Measurements from ENCODE around the gene HEBP2.

Gene HEBP2

DNA sequence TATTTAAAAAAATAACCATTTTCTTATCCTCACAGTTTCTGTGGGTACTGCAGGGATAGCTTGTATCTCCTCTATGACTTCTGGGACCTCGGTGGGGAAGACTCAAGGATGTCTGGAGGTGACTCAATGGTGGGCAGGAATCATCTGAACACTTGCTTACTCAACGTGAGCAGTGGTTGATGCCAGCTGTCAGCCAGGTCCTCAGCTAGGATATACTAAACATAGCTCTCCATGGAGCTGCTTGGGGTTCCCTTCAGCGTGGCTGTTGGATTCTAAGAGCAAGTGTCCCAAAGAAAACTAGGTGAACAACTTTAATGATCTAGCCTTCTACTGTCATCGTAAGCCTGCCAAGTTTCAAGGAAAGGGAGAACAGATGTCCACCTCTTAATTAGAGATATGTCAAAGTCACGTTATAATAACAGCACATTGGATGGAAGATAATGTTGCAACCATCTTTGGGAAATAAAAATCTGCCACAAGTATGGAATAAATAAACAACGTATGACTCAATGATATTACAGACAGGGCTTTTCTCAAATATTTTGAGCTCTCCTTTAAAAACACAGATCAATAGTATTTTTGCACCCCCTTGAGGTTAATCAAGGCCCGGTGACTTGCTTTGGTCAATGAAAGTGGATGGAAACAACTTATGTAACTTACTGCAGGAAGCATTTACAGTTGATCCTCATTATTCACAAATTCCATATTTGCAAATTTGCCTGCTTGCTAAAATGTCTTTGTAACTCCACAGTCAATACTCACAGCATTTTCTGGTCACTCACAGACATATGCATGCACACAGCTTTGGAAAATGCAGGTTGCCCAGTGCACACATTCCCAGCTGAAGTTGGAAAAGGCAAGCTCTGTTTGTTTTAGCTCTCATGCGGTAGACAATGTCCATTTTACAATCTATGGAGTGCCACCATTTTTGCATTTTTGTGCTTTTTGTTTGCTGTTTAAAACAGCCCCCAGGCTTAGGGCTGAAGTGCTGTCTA, 6.6 kb upstream of the HEBP2 start:
- FAIRE-seq, result no peak

DNA sequence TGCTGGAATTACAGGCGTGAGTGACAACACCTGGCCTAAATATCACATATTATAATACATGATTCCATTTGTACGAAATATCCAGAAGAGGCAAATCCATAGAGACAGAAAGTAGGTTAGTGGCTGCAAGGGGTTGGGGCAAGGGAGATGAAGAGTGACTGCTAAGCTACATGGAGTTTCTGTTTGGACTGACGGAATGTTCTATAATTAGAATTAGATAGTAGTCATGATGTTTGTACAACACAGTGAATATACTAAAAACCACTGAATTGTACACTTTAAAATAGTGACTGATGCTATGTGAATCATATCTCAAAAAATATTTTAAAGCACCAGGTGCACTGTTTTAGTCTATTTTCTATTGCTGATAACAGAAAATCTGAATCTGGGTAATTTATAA, 3.7 kb upstream of the HEBP2 start:
- FAIRE-seq, result no peak

DNA sequence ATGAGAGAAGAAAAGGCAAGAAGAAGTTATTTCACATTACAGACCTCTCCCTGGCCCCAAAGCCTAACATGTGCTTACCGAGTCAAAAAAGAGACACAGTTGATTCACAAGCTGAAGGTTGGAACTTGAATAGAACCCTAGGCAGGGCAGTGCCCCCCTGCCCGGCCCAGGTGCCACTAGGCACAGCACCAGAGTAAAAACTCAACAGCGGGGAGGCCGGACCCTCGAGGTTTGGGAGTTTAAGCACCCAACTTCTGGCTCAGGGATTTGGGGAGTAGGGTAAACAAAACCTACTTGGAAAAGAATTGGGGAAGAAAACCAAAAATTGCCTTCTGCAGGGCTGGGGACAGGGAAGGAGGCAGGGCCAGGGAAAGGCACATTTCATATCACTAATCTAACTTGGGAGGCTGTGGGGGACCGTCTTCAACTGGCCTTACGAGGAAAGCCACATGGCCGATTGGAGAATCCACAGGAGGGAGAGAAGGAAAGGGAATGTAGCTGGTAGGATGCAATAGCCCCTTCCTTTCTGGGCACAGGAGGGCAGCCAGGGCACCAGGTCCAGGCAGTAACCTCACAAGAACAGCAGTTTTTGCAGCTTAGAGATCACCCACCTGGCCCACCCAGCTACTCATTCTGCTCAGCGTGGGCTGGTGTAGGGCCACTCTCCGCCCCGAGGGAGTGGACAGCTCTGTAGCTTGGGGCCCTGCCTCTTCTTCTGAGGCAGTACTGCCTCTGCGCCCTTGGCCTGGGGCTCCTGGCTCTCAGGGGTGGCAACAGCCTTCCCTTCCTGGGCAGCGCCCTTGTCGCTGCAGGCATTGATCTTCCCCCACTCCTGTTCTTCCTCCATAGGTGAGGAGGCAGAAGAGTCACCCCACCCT, 1.8 kb upstream of the HEBP2 start:
- no peak for FAIRE-seq

DNA sequence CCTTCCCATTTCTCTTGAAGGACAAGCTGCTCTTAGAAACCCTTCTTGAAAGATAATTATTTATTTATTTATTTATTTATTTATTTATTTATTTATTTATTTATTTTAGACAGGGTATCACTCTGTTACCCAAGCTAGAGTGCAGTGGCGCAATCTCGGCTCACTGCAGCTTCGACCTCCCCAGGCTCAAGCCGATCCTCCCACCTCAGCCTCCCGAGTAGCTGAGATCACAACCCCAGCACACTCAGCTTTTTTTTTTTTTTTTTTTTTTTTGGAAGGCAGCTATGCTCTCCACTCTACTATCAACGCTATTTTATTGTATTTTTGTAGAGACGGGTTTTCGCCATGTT, 1.2 kb upstream of the HEBP2 start:
- FAIRE-seq, result no peak

DNA sequence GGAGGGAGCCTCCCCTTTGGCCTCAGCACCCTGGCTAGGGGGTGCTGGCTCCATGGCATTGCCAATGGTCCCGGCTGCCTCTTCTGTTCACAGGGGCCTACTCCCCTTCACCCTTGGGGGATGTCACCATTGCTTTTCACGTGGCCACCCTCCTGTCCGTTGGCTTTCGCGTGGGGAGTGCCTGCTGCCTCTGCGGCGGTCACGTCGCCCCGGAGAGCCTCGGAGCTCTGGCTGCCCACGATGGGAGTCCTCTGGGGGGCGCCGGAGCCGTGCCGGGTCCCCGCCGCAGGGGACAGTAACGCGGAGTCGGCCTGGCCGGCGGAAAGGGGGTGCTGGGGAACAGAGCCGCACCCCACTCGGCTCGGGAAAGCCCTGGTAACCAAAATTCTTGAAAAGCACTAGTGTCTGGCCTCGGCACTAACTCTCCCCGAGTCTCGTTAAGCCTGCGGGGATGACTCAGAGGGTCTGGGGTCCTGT, 661 bp upstream of the HEBP2 start:
- no peak for FAIRE-seq

DNA sequence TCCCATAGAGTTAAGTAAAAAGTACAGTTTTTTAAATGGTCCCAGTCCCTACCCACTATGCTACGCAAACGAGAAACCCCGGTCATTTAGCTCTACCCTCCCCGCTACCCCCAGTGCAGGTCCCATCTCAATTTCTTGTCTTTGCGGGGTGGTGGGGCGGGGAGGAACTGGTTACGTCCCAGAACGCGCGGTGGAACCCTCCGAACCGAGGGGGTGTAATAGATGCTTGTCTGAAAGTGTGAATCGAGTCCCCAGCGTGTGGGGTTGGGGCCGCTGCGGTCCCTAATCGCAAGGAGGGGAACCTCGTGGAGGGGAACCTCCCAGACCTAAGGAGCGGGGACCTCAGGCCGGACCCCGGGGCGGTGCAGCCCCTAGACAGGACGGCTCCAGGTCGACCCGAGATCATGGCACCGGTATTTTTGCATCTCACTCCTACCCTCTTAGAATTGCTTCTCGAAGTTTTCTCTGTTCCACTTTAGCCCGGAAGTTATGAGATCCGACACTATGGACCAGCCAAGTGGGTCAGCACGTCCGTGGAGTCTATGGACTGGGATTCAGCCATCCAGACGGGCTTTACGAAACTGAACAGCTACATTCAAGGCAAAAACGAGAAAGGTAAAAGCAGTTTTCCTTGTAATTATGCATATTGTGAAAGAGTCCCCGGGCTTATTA, 779 bp downstream of the HEBP2 start:
- FAIRE-seq, result no peak

DNA sequence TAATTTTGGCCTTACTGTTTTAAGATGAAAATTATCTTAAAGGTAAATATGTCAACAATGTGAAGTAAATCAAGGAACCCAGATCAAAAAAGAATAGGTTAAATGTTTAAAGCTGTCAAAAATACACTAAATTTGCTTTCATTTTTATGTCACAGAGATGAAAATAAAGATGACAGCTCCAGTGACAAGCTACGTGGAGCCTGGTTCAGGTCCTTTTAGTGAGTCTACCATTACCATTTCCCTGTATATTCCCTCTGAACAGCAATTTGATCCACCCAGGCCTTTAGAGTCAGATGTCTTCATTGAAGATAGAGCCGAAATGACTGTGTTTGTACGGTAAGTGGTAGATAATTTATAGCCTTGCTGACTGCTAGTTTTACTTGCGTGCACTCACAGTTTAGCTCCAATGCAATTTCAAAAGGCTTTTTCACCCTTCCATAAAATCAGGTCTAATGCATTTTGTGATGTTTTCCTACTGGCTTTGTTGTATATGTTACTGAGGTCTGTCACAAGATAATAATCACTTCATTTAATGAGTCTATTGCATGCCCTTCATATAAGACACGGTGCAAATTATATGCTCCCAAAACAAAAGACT, 1.9 kb downstream of the HEBP2 start:
- FAIRE-seq, result no peak

DNA sequence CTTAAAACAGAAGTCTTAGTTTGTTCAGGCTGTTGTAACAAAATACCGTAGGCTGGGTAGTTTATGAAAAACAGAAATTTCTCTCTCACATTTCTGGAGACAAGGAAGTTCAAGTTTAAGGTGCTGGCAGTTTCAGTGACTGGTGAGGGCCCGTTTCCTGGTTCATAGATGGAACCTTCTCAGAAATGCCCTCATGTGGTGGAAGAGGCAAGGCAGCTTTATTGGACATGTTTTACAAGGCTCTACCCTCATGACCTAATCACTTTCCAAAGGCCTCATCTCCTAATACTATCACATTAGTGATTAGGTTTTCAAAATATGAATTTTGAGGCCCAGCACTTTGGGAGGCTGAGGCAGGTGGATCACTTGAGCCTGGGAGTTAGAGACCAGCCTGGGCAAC, 2.4 kb downstream of the HEBP2 start:
- no peak for FAIRE-seq

DNA sequence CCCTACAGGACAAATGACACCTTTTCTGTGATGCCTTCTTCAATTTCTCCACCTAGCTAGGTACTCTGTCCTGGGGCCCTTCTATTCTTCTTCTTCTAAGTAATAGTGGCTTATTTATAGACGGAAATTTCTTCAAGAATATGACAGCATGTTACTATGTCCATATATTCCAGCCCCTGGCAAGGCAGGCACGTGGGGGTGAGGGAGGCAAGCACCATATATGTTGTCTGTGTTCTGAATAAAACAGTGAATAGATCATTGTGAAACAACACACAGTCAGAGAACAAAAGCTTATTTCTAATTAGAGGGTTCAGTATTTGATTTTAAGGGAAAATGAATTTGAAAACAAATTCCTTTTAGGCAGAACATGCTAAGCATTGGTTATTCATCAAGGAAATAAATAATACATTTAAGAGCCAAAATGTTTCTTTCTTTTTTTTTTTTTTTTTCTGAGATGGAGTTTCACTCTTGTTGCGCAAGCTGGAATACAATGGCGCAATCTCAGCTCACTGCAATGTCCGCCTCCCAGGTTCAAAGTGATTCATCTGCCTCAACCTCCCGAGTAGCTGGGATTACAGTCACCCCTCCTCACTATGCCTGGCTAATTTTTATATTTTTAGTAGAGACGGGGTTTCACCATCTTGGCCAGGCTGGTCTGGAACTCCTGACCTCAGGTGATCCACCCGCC, 6.2 kb downstream of the HEBP2 start:
- FAIRE-seq, result no peak

DNA sequence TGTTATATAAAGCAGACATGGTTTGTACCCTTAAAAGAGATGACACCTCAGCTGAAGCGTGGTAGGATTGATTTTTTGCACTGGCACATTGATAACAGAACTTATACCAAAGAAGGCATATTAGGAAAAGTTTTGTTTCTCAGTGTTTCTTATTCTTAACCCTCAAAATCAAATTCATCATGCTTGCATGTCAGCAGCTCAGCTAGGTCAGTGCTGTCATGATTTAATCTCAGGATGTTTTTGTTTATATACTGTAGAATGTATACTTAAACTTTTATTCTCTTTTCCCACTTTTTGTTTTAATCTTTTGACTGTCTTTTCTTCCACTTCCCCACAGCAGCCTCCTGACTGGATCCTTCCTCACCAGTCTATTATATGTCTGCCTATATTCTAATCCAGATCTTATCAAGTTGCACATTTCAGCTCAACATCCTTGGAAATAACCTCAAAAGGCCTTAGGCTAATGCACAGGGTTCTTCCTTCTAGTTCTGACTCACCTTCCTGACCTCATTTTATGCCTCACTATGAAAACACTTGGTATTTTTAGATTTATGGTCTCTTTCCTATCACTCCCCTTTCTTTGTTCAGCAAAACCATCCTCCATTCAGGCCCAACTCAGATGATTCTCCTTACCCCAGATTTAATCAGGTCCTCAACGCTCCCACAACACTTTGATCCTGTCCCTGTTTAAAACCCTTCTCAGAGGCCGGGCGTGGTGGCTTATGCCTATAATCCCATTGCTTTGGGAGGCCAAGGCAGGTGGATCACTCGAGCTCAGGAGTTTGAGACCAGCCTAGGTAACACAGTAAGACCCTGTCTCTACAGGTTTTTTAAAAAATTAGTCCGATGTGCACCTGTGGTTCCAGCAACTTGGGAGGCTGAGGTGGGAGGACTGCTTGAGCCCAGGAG, 7.2 kb downstream of the HEBP2 start:
- no peak for FAIRE-seq

DNA sequence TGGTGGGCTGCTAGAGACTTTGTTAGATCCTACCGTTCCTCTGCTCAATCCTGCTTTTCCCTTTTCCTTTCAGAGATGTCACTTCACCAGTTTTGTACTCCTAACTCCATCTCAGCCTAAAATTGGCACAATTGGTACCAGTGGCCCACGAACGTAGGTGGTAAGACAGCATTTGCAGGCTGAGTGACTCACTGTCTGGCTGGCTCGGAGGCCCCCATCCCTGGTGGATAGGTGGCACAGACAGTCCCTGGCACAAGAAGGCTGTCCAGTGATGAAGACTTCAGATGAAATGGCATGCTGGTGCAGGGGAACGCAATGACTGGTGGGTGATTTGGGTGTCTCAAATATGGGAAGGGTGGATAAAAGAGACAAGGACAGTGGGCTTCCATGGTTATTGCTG, 11.1 kb downstream of the HEBP2 start:
- FAIRE-seq, result no peak

DNA sequence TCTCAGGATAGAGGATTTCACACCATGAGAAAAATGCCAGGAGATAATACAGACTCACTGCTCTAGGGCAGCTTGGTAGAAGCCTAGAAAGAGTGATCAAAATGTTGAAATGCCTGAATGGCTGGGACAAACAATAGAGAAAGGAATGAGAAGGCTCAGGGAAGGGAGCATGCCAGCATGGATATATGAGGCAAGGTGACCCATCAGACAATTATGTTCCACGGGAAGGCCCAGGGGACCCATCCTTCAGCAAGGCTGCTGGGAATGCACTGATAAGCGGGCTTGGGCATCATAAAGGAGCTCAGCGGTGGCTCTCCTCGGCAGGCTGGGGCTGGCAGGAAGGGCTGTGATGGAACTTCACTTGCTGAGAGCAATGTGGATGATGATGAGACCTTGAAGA, 12.2 kb downstream of the HEBP2 start:
- no peak for FAIRE-seq

DNA sequence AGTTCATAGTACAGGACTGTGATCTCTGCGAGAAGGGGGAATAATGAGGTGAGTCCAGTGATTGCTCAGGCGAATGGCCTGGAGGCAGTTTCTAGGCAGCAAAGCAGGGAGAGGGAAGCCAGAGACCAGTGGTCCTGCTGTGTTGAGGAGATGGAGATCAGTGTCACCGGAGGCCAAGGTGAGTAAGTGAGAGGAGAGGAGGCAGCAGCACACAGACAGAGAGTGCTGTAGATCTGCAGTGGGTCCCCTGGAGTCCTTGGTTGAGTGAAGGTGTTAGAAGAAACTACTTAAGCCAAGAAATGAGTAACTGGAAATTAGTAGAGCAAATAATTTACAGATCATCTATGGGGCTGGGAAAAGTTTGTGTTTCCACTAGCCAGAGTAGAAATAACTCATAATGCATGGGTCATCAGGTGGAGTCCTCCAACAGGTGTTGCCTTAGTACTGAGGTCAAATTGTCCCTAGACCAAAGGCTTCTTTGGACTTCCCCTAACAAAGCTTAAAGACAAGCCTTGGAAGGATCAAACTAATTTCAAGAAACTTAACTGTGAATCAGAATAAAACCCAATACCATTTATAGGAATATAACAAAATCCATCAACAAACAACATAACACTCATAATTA, 13.6 kb downstream of the HEBP2 start:
- no peak for FAIRE-seq

DNA sequence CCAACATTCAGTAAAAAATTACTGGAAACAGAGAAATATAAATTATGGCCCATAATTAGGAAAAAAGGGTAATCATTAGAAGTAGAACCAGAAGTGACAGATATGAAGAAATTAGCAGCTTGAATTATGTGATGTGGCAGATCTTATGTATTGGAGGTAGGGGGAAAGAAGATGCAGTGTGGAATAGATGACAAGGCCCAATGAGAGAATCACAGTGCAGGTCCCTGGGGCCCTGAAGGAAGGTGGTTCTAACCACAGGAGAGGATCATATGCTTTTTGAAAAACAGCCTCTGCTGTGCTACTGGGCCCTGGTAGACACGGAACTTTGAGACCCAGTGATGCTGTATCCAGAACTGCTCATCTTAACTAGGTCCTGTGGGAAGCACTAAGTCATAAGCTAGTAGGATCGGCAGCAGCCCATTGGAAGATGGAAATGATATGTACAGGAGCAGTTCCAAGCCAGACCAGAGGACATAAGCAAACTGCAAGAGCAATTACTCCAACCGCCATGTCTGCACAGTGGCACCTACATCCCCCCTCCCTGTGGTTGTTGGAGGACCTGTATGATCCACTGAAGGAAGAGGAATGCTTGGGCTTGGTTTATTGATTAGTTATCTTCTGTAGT, 14.2 kb downstream of the HEBP2 start:
- FAIRE-seq, result no peak

DNA sequence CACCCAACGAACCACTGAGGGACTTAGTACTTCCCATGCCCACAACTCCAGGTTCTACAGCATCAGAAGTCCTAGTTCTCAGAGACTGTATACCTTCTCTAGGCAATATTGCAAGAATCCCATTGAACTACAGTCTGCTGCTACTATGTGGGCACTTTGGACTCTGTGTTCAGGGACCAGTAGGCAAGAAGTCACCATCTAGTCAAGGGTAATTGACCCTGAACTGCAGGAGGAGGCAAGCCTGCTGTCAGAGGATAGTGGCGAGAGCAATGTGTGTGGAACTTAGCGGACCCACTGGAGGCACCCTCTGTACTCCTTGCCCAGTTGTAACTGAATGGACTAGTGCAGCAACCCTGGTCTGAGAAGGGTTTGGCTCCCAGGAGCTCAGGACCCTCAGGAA, 15.7 kb downstream of the HEBP2 start:
- no peak for FAIRE-seq

DNA sequence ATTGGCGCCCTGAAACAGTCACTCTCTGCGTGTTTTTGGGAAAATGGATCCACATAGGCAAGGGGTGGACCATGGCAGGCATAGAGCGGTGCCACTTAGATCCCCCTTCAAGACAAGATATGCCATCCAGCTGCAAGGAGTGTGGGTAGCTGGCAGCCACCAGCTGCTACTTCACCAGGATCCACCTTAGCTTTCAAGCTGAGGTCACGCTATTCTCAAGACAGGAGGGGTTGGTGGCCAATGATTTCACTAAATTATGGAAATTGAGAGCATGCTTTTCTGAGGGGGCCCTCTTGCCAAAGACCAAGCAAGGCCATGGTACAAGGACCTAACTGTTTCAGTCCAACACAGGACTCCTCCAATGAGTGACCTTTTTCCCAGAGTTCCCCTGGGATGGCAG, 16.3 kb downstream of the HEBP2 start:
- FAIRE-seq, result no peak

DNA sequence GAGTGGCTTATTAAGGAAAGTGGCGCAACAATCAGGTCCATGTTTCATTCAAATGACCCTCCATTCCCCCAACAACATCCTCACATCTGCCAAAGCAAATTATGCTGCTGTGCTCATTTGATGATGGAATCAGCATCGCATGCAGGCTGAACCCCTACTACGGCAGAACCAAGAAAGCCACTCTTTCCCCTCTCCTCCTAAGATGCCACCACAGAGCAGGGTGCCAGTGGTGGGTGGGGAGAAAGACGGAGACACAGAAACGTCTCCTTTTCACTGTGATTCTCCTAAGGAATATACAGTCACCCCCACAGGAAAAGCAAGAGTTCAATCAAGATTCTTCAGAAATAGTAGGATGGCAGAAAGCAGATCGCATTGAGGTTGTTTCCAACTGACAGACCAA, 17.1 kb downstream of the HEBP2 start:
- no peak for FAIRE-seq

DNA sequence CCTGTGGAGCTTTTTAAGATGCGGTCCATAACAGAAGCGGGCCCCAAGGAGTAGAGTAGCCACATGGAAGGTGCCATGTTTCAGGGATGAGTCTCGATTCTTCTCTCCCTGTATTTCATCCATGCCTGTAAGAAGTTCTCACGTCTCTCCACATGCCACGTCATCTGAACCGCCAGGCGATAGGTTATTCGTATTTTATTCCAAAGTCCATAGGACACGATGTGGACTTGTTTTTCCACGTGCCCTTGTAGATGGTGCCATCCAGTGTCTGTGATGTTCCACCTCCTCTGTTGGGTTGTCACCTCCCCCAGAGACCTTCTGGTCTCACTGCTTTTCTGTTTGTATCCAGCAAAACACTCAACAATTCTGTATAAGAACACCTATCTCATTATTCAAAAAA, 17.6 kb downstream of the HEBP2 start:
- no peak for FAIRE-seq

DNA sequence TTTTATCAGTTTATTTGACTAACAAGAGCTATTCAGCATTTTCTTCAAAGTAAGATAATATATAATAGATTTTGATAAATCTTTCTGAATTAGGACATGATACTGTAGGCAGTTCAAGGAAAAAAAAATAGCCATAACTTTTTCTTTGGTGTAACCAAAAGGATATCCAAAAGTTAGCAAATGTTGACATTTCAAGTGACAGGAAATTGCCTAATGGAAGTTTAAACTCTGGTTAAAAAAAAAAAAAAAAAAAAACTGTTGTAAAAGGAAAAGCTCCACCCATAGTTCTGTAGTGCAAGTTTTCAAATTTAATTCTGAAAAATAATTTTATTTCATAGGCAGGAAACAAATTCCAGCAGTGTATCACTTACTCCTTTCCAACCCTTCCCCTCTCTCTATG, 18.8 kb downstream of the HEBP2 start:
- no peak for FAIRE-seq

All from endometrium (tissue), 2 donors.